GM12891 (cell line): ENCODE results near the gene LOXL1.

Experiments used
- PAX5 ChIP-seq: IDR thresholded peaks from 2 replicates; pipeline ENCODE4 v1.6.1; 2011; ENCODE audit warnings: low read length, moderate library complexity, mild to moderate bottlenecking; ENCODE audit not compliant: insufficient read depth, severe bottlenecking
- POLR2A ChIP-seq: IDR thresholded peaks from 2 replicates; pipeline ENCODE4 v1.6.1; 2011; ENCODE audit warnings: low read depth, low read length, control low read depth
- POLR2AphosphoS5 ChIP-seq: IDR thresholded peaks from 2 replicates; pipeline ENCODE4 v1.6.1; 2011; ENCODE audit warnings: low read depth, low read length, control low read depth
- POU2F2 ChIP-seq: IDR thresholded peaks from 2 replicates; pipeline ENCODE4 v1.6.1; 2011; ENCODE audit warnings: low read depth, mild to moderate bottlenecking, control low read depth, low read length, moderate library complexity

- TF ChIP-seq POLR2A (no peak), PAX5 (no peak), POLR2AphosphoS5 (no peak), POU2F2 (no peak)
Observed at GRCh38 chr15:73905225-73905827, 20.9 kb upstream of the LOXL1 start.
